ENCODE results near the gene RHPN2. TPM values are rescaled to one million over a fixed set of nuclear protein-coding genes. Genes with fewer than 3 reads are reported as not detected.

The RHPN2 gene
- total RNA-seq: 1 to 10 TPM in 1 of 2 donors, under 1 TPM in 1; 0.56 to 1.5 TPM
- long read RNA-seq, donor 1: 0 reads
- long read RNA-seq, donor 2, partial matches to known transcripts: 0 of 3 reads
- long read RNA-seq, donor 2, other reads (novel, unspliced or antisense): 0 of 3 reads

- peak; percentile 82 for DNase-seq (ENCODE audit: low spot score)
Observed at GRCh38 chr19:33064792-33065550, at the start of gene RHPN2. RHPN2 (minus strand) TSS chr19:33064888; CDS start chr19:33064852, 36 bp downstream.

GRCh38 chr19:33114312-33114711 lies 49.6 kb upstream of the RHPN2 start:
- intact Hi-C loops (cut with DNase I): no loop called here
- no peak for DNase-seq (ENCODE audit: low spot score)

More at GRCh38 chr19:33064792-33065550, at the start of gene RHPN2:
- intact Hi-C loops (cut with DNase I): no loop called here

- intact Hi-C loops (cut with DNase I): no loop called here
- DNase-seq (ENCODE audit: low spot score): peak; percentile 58
Observed at GRCh38 chr19:33111587-33111986, 46.9 kb upstream of the RHPN2 start.

GRCh38 chr19:33110137-33110910 lies 45.6 kb upstream of the RHPN2 start:
- intact Hi-C loops (cut with DNase I): no loop called here

GRCh38 chr19:33108161-33108560 lies 43.5 kb upstream of the RHPN2 start:
- intact Hi-C loops (cut with DNase I): no loop called here
- no peak for DNase-seq (ENCODE audit: low spot score)

More at GRCh38 chr19:33110137-33110910, 45.6 kb upstream of the RHPN2 start:
- DNase-seq (ENCODE audit: low spot score): no peak

- no peak for DNase-seq (ENCODE audit: low spot score)
- intact Hi-C loops (cut with DNase I): no loop called here
Observed at GRCh38 chr19:33102893-33103292, 38.2 kb upstream of the RHPN2 start.

- DNase-seq (ENCODE audit: low spot score): no peak
- intact Hi-C loops (cut with DNase I): no loop called here
Observed at GRCh38 chr19:33100894-33101644, 36.4 kb upstream of the RHPN2 start.

- intact Hi-C loops (cut with DNase I): no loop called here
- DNase-seq (ENCODE audit: low spot score): no peak
Observed at GRCh38 chr19:33098055-33098534, 33.4 kb upstream of the RHPN2 start.

GRCh38 chr19:33096005-33096404 lies 31.3 kb upstream of the RHPN2 start:
- intact Hi-C loops (cut with DNase I): no loop called here
- no peak for DNase-seq (ENCODE audit: low spot score)

- intact Hi-C loops (cut with DNase I): no loop called here
- DNase-seq (ENCODE audit: low spot score): no peak
Observed at GRCh38 chr19:33094436-33095067, 29.9 kb upstream of the RHPN2 start.

- intact Hi-C loops (cut with DNase I): no loop called here
- peak; percentile 67 for DNase-seq (ENCODE audit: low spot score)
Observed at GRCh38 chr19:33093420-33094210, 28.9 kb upstream of the RHPN2 start.

GRCh38 chr19:33090179-33090578 lies 25.5 kb upstream of the RHPN2 start:
- intact Hi-C loops (cut with DNase I): no loop called here
- peak; percentile 19 for DNase-seq (ENCODE audit: low spot score)

- peak; percentile 0 for DNase-seq (ENCODE audit: low spot score)
- intact Hi-C loops (cut with DNase I): no loop called here
Observed at GRCh38 chr19:33089010-33089409, 24.3 kb upstream of the RHPN2 start.

GRCh38 chr19:33086955-33087354 lies 22.3 kb upstream of the RHPN2 start:
- intact Hi-C loops (cut with DNase I): no loop called here
- no peak for DNase-seq (ENCODE audit: low spot score)

- peak; percentile 18 for DNase-seq (ENCODE audit: low spot score)
- intact Hi-C loops (cut with DNase I): no loop called here
Observed at GRCh38 chr19:33085570-33086128, 21.0 kb upstream of the RHPN2 start.

GRCh38 chr19:33080761-33081681 lies 16.3 kb upstream of the RHPN2 start, which contains the start of gene GPATCH1:
GPATCH1 (plus strand) TSS chr19:33081181; CDS start chr19:33081194, 13 bp downstream.
- intact Hi-C loops (cut with DNase I): no loop called here
- DNase-seq (ENCODE audit: low spot score): peak; percentile 96

- intact Hi-C loops (cut with DNase I): no loop called here
- DNase-seq (ENCODE audit: low spot score): no peak
Observed at GRCh38 chr19:33075519-33075918, 10.8 kb upstream of the RHPN2 start.

Measured in posterior vena cava (tissue), 2 donors.